ENCODE results near the gene LPCAT2.

- TF ChIP-seq CTCF (IDR thresholded peaks at IDR 0.05) (no peak), POLR2A (IDR thresholded peaks at IDR 0.05) (no peak)
These were observed 20.6 kb upstream of the LPCAT2 start for GRCh38 chr16:55488306-55488705.

Measured in esophagus squamous epithelium (tissue), 4 donors.